Activated CD4-positive, alpha-beta T cell treated with anti-CD3 and anti-CD28 coated beads, Interleukin-2, amount 10 ng/mL, durations not matched to agents 7 days and 5 days (primary cell): ENCODE data around the gene BEAN1. TPM values are rescaled to one million over a fixed set of nuclear protein-coding genes. Genes with fewer than 3 reads are reported as not detected.
A peak's percentile ranks its signal among the peaks of the same experiment; 100 is the strongest.

Experiments used
- CTCF ChIA-PET: fragments of 350-600 bp; sonication (Branson Sonifier 250); formaldehyde crosslinking; loops from one replicate; lab custom pipeline; 2021; ENCODE audit warnings: antibody characterized with exemption; lab: Charles Lee
- POLR2A ChIA-PET: fragments of 350-600 bp; sonication (Branson Sonifier 250); formaldehyde crosslinking; loops from one replicate; lab custom pipeline; 2021; ENCODE audit warnings: antibody characterized with exemption; lab: Charles Lee
- DNase-seq: peaks from one replicate; pipeline ENCODE4 v3.0.0-alpha.2; 2020
- H3K27ac Mint-ChIP-seq: one replicate; pipeline ENCODE4 v1.8.0; 2021; ENCODE audit warnings: mild to moderate bottlenecking, moderate library complexity, mixed read lengths
- H3K27me3 Mint-ChIP-seq: one replicate; pipeline ENCODE4 v1.8.0; 2021; ENCODE audit warnings: mixed read lengths
- H3K36me3 Mint-ChIP-seq: one replicate; pipeline ENCODE4 v1.8.0; 2021; ENCODE audit warnings: low read depth, mixed read lengths
- H3K4me1 Mint-ChIP-seq: one replicate; pipeline ENCODE4 v1.8.0; 2021; ENCODE audit warnings: mixed read lengths
- H3K4me3 Mint-ChIP-seq: one replicate; pipeline ENCODE4 v1.8.0; 2021; ENCODE audit warnings: mild to moderate bottlenecking, moderate library complexity, mixed read lengths
- H3K9me3 Mint-ChIP-seq: one replicate; pipeline ENCODE4 v1.8.0; 2021; ENCODE audit warnings: mixed read lengths
- total RNA-seq, 2 experiments: library from RNA; stranded (reverse); gene quantifications; one replicate each; pipeline ENCODE4 v1.2.3, GENCODE V29; 2021

Gene BEAN1
- total RNA-seq, 2 experiments from 2014 or later = not detected

DNA sequence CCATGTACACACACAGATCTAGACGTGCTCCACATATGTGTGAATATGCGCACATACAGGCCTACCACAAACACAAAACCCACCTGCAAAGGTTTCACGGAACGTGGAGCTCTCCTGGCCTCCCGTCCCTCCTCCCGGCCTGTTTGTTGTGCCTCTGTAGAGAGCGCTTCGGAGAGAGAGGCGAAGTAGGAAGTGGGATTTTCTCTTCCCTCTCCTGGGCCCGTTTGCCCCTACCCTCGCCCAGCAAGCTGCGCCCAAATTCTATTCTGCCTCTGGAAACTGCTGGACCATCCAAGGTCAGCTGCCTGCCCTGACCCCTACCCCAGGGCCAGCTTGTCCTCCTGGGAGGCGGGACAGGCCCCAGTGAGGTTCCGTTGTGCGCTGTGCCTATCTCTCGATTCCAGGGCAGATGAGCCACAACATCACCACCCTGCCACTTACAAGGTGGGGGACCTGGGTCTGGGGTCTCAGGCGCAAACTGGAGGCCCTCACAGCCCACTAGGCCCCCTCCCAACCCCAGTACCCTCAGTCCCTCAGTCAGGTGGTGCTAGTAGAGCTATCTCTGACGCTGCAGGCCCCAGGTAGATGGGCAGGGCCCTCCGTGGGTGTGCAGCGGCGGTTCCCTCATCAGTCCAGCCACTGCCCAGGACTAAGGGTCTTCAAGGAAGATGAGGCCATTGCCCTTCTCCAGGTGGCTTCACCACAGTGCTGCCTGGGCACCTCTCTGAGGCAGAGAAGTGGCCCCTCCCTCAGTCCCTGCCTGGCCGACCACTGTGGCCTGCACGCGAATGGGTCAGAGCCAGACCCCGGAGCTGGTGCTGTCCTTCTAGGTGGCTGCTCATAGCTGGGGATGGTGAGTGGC lies 54.2 kb downstream of the BEAN1 start:
- DNase-seq = no peak
- H3K4me3 Mint-ChIP-seq = no peak overlapping the region
- CTCF ChIA-PET = interaction anchor here (0.6 to 1.9 kb wide), 7 partner anchors 12 to 108 kb away, joined by 3 to 7 read pairs (median 4); partner anchors contain the start of gene CMTM2

DNA sequence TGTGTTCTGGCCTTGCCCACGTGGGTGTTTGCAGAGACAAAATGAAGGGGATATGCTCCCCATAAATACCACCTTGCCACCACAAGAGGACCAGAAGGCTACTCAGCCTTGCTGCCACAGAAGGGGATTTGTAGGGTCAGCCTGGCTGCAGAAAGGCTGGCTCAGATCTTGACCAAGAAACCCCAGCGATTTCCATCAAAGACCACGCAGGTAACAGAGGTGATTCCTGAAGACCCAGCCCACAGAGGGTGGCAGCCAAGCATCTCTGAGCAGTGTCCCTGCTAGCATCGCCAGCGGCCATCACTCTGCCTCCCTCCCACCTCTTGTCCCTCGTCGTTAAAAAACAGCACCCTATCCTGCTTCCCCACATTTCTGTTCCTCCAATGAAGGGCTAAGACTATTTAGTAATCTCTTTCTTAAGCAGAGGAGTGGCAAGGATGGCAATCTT lies 54.9 kb downstream of the BEAN1 start:
- Mint-ChIP-seq H3K4me3 (no peak overlapping the region), H3K27ac (no peak overlapping the region), H3K27me3 (no peaks in the 10 kb centered on the region), H3K9me3 (no peaks in the 10 kb centered on the region), H3K4me1 (peaks cover 46% of the 10 kb centered on the region), H3K36me3 (no peaks in the 10 kb centered on the region)
- CTCF ChIA-PET = interaction anchor here (0.9 to 2.0 kb wide), 7 partner anchors 8 to 108 kb away, joined by 3 to 9 read pairs (median 7); partner anchors contain the start of gene CMTM2
- POLR2A ChIA-PET = no interaction called here
- no peak for DNase-seq

More for the DNA sequence above, 54.2 kb downstream of the BEAN1 start:
- Mint-ChIP-seq H3K36me3 (no peaks in the 10 kb centered on the region), H3K27me3 (no peaks in the 10 kb centered on the region), H3K4me1 (peaks cover 53% of the 10 kb centered on the region), H3K27ac (no peak overlapping the region), H3K9me3 (no peaks in the 10 kb centered on the region)
- POLR2A ChIA-PET = no interaction called here

DNA sequence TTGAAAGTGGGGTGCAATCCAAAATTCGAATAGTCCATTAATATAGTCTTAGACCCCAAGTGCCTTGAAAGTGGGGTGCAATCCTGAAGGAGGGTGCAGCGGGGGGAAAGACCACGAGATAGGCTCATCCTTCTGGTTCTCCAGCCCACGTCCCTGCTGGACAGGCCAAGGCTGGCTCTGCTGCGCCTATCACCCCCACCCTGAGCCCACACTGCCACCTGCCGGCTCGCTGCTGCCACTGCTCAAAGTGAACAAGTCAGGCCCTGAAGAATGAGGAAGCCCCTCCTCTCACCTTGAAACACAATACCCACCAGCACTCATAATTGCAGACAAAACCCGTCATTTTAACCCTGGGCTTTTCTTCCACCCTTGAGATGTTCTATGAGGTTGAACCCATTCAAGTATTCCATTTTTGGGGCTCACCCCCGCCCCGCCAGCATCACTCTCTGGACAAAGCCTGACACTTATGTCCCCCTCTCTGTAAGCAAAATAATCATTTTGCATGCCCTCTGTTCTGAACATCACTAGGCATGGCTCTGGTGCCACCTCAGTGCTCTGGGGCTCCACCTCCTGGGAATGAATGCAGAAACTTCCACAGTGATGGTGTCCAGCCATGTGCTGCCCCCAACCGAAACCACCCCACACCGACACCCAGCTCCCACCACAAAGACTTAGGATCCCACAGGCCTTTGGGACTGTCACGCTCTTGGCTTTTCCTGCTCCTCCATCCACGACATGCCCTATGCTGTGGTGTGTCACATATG lies 56.8 kb downstream of the BEAN1 start:
- Mint-ChIP-seq H3K4me1 (peaks cover 31% of the 10 kb centered on the region), H3K9me3 (no peaks in the 10 kb centered on the region), H3K27ac (no peak overlapping the region), H3K27me3 (no peaks in the 10 kb centered on the region), H3K36me3 (no peaks in the 10 kb centered on the region), H3K4me3 (no peak overlapping the region)
- CTCF ChIA-PET = interaction anchor here (0.6 to 2.0 kb wide), 8 partner anchors 10 to 297 kb away, joined by 3 to 11 read pairs (median 4); partner anchors contain the start of gene CKLF
- DNase-seq = peak; percentile 78
- POLR2A ChIA-PET = no interaction called here

DNA sequence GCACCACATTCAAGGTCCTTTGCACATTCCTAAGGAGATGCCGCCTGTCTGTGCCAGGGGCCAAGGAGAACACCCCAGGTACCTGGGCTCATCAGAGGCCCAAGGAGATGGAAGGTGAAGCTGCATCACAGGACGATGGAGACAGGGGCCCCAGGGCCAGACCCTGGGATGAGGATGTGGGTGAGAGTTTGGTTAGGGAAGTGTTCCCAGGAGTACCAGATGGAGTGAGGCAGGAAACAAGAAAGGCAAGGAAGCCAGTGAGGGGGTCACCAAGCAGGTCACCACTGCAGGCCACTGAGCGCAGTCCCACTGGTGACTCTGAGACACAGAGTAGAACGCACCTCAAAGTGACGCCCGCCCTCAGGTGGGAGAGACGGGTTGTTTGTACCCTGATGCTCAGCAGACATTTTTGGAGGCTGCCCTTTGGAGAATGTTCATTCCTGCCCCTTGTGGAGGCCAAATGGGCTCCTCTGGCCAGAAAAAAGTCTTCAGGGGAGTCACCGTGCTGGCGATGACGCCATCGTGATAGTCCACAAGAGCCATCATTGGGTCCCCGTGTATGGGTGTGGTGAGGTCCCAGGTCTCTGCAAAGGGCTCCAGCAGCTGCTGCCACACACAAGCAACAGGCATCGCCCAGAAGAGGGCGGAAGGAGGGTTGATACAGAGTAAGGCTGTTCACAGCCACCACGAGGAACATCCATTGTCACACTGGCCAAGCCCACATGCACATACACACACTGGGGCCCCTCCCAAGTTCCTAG lies 57.5 kb downstream of the BEAN1 start:
- Mint-ChIP-seq H3K27ac (no peak overlapping the region), H3K9me3 (no peaks in the 10 kb centered on the region), H3K4me3 (no peak overlapping the region), H3K4me1 (peaks cover 24% of the 10 kb centered on the region), H3K27me3 (no peaks in the 10 kb centered on the region), H3K36me3 (no peaks in the 10 kb centered on the region)
- ChIA-PET POLR2A (no interaction called here), CTCF (interaction anchor here (0.6 to 1.7 kb wide), 3 partner anchors 67 to 296 kb away, joined by 3 to 4 read pairs (median 3); partner anchors contain the start of gene CKLF)
- DNase-seq = no peak

DNA sequence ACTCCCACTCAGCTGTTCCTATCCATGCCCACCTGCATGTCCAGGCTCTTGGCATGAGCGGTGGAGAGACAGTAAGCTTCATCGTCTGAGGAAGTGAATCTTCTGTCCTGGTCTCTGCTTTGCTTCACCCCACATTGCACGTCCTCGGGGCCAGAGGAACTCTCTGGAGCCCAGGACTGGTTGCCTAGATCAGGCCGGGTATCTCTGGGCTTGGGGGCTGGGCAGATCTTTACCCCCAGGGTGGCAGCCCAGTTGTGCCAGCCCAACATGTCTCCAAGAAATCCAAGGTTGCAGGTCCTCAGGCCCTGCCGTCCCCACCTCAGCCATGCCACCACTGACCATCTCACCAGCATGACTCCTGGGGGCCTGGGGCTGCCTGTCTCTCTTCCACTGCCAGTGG lies 58.3 kb downstream of the BEAN1 start:
- DNase-seq = no peak
- peak overlapping the region; percentile 81 for H3K27ac Mint-ChIP-seq
- H3K4me1 Mint-ChIP-seq = peaks cover 22% of the 10 kb centered on the region
- POLR2A ChIA-PET = no interaction called here
- H3K9me3 Mint-ChIP-seq = no peaks in the 10 kb centered on the region
- CTCF ChIA-PET = interaction anchor here (1.7 to 2.2 kb wide), 2 partner anchors 9 to 104 kb away, joined by 4 to 8 read pairs; no protein-coding TSS in a partner anchor
- H3K36me3 Mint-ChIP-seq = no peaks in the 10 kb centered on the region
- H3K4me3 Mint-ChIP-seq = no peak overlapping the region
- no peaks in the 10 kb centered on the region for H3K27me3 Mint-ChIP-seq

DNA sequence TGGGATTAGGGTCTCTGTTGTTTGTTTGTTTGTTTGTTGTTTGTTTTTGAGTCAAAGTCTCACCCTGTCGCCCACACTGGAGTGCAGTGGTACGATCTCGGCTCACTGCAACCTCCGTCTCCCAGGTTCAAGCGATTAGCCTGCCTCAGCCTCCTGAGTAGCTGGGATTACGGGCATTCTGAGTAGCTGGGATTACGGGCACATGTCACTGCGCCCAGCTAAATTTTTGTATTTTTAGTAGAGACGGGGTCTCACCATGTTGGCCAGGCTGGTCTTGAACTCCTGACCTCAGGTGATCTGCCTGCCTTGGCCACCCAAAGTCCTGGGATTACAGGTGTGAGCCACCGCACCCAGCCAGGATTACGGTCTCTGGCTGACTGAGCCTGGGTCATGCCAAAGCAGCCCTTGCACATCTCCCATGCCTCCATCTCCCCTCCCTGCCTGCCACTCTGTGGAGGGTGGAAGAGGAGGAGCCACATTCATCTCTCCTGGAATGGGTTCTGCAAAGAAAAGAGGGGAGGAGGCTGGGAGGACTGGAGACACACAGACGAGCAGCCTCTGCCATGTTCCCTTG lies 59.2 kb downstream of the BEAN1 start:
- no peak for DNase-seq
- H3K27ac Mint-ChIP-seq = no peak overlapping the region
- no peaks in the 10 kb centered on the region for H3K27me3 Mint-ChIP-seq
- H3K4me1 Mint-ChIP-seq = peaks cover 22% of the 10 kb centered on the region
- POLR2A ChIA-PET = no interaction called here
- no peak overlapping the region for H3K4me3 Mint-ChIP-seq
- no peaks in the 10 kb centered on the region for H3K9me3 Mint-ChIP-seq
- H3K36me3 Mint-ChIP-seq = no peaks in the 10 kb centered on the region
- CTCF ChIA-PET = interaction anchor here (1.3 to 2.2 kb wide), 4 partner anchors 8 to 103 kb away, joined by 4 to 8 read pairs (median 4); no protein-coding TSS in a partner anchor

DNA sequence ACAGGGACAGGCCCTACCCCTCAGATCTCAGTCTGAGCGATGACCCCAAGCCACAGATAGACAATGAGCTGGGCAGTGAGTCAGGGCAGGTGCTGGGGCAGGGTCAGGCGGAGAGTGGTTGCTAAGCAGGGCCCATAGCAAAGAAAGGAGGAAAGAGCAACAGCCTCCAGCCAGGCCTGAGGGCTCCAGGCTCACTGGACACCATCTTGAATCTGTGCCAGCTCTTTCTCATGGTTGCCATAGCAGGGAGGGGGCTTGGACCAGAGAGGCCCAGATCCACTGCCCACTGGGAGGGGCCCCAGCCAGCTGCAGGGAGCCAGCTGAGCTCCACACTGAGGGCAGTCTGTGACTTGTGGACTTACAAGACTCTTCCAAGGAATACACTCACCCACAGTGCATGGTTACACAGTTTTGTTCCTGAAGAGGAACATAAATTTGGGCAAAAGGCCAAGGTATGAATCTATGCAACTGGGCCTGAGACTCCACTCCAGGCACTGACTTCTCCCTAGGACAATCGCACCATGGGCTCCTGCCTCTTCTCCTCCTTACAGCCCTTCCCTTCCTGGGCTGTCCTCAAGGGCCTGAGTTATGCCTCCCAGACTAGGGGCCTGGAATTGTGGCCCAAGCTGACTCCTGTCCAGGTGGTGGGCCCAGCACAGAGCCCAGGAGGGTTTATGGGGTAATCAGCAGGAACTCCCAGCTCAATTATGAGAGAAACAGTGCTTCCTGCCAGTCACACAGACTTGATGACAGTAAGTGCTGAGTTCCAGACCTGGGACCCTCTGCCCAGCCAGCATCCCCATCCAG lies 59.9 kb downstream of the BEAN1 start:
- no peaks in the 10 kb centered on the region for H3K27me3 Mint-ChIP-seq
- DNase-seq = no peak
- no peak overlapping the region for H3K4me3 Mint-ChIP-seq
- ChIA-PET CTCF (interaction anchor here (0.9 to 2.2 kb wide), 4 partner anchors 9 to 102 kb away, joined by 3 to 8 read pairs (median 4); no protein-coding TSS in a partner anchor), POLR2A (no interaction called here)
- H3K36me3 Mint-ChIP-seq = no peaks in the 10 kb centered on the region
- H3K9me3 Mint-ChIP-seq = no peaks in the 10 kb centered on the region
- H3K4me1 Mint-ChIP-seq = peaks cover 22% of the 10 kb centered on the region
- H3K27ac Mint-ChIP-seq = no peak overlapping the region

DNA sequence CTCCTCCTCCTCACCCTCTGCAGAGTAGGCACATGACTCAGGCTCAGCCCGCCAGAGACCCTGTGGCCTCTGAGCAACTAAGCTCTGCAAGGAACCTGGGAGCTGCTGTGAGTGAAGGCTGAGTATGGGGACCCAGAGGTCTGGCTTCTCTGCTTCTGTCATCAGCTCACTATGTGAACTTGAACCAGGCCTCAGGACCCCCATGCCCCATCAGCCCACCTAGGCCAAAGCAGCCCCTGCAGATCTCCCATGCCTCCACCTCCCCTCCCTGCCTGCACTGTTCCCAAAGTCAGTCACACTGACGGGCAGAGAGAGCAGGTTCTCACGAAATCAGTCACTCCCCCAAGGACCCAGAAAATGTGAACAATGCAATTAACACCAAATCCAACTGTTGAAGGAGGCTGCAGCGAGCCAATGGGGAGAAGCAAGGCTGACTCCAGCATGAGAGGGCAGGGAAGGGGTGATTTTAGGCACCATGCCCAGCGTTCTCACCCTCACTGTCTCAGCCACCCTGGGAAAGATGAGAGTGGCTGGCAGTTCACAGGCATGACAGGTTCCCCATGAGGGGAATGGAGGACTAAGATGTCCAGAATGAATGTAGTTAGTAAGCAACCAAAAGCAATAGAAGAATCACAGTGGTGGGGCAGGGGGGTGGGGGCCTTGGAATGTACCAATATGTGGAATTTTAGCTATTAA lies 60.6 kb downstream of the BEAN1 start:
- DNase-seq = no peak
- H3K27ac Mint-ChIP-seq = no peak overlapping the region
- H3K27me3 Mint-ChIP-seq = no peaks in the 10 kb centered on the region
- H3K9me3 Mint-ChIP-seq = no peaks in the 10 kb centered on the region
- H3K4me1 Mint-ChIP-seq = peaks cover 22% of the 10 kb centered on the region
- CTCF ChIA-PET = interaction anchor here (0.7 to 2.2 kb wide), 5 partner anchors 10 to 117 kb away, joined by 3 to 8 read pairs (median 4); no protein-coding TSS in a partner anchor
- no peak overlapping the region for H3K4me3 Mint-ChIP-seq
- H3K36me3 Mint-ChIP-seq = no peaks in the 10 kb centered on the region
- POLR2A ChIA-PET = no interaction called here

DNA sequence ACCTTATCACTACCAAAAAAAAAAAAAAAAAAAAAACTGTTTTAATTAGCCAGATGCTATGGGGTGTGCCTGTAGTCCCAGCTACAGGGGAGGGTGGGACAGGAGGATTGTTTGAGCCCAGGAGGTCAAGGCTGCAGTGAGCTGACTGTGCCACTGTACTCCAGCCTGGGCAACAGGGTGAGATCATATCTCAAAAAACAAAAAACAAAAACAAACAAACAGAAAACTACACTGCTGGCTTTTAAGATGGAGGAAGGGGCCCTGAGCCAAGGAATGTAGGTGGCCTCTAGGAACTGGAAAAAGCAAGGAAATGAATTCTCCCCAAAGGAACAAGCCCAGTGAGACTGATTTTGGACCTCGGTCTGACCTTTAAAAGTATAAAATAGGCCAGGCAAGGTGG lies 61.4 kb downstream of the BEAN1 start:
- POLR2A ChIA-PET = no interaction called here
- H3K27ac Mint-ChIP-seq = no peak overlapping the region
- no peaks in the 10 kb centered on the region for H3K36me3 Mint-ChIP-seq

DNA sequence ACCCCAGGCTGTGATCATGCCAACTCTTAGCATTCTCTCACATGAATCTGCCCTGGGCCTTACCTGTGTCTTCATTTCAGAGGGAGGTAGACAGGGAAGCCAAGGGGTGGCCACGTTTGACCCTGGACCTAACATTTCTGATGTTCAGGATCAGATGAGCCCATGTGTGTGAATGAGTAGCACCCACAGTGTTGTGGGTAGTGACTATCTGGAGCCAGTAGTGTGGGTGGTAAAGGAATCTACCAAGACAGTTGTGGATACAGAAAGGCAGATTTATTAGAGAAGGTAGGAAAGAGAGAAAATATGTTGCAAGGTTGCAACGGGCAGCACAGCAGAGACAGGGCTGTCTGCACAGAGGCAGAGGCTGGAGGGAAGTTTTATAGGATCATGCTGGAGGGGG lies 62.3 kb downstream of the BEAN1 start:
- Mint-ChIP-seq H3K27me3 (no peaks in the 10 kb centered on the region), H3K27ac (no peak overlapping the region), H3K36me3 (no peaks in the 10 kb centered on the region), H3K4me1 (peaks cover 6% of the 10 kb centered on the region), H3K4me3 (no peak overlapping the region), H3K9me3 (no peaks in the 10 kb centered on the region)
- ChIA-PET POLR2A (no interaction called here), CTCF (interaction anchor here (1.0 to 2.1 kb wide), 3 partner anchors 10 to 38 kb away, joined by 3 to 7 read pairs (median 5); no protein-coding TSS in a partner anchor)
- DNase-seq = no peak

More for the DNA sequence above, 61.4 kb downstream of the BEAN1 start:
- CTCF ChIA-PET = interaction anchor here (0.5 to 2.1 kb wide), 5 partner anchors 11 to 992 kb away, joined by 3 to 7 read pairs (median 3); partner anchors contain the start of gene ATP6V0D1
- DNase-seq = no peak
- H3K4me3 Mint-ChIP-seq = no peak overlapping the region
- H3K4me1 Mint-ChIP-seq = peaks cover 15% of the 10 kb centered on the region
- no peaks in the 10 kb centered on the region for H3K27me3 Mint-ChIP-seq
- no peaks in the 10 kb centered on the region for H3K9me3 Mint-ChIP-seq
